ENCODE results near the gene NAT14. TPM values are rescaled to one million over a fixed set of nuclear protein-coding genes. Genes with fewer than 3 reads are reported as not detected.

Gene NAT14
- total and polyA plus RNA-seq, 2 donors from 2014 or later = 42.6 to 45.0 TPM

DNA sequence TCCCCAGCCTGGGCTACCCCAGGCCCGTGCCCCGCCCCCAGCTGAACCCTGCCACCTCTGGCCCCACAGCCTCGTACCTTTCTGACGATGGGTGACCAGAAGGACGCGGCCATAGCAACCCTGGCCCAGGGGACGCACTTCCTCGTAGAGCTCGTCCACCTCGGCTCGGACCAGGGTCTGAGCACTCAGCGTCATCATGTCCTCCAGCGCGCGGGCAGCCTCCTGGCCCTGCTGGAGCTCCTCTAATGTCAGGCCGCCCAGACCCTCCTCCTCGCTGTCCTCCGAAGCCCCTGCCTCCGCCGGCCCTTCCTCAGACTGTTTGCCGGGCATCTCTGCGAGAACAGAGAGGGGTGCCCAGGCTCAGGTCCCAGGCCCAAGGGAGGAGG, 51.0 kb downstream of the NAT14 start:
- no peak for FAIRE-seq
- no peaks in the 10 kb centered on the region for H3K36me3 ChIP-seq (ENCODE audit: control insufficient read depth in 2 of 3, insufficient read depth in 3 of 3, low read length in 3 of 3)

DNA sequence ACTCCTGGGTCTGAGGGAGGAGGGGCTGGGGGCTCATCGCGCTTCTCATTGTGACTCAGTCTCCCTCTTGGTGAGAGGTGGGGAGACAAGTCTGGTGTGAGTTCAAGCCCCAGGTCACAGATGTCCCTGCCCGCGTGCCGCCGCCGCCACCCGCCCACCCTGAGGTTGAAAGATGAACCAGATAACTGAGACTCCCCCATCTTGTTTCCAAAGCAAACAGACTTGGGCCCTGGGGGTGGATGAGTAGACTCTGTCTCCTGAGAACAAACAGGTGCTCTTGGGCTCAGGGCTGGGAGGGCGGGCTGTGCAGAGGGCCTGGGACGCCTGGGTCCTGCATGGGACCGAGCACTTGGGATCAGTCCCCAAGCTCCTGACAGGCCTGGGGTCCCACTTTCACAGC, 51.4 kb downstream of the NAT14 start:
- Histone ChIP-seq H3K9me3 (ENCODE audit: control insufficient read depth in 2 of 3, insufficient read depth in 1 of 3, low read length in 3 of 3) (no peaks in the 10 kb centered on the region), H3K9ac (ENCODE audit: low read length in 3 of 3) (no peak overlapping the region), H3K4me1 (ENCODE audit: control insufficient read depth in 2 of 3, insufficient read depth in 2 of 3, low read depth in 1 of 3, low read length in 3 of 3) (no peaks in the 10 kb centered on the region), H3K4me3 (ENCODE audit: low read length in 3 of 3) (no peak overlapping the region), H3K36me3 (ENCODE audit: control insufficient read depth in 2 of 3, insufficient read depth in 3 of 3, low read length in 3 of 3) (no peaks in the 10 kb centered on the region), H3K27me3 (ENCODE audit: control insufficient read depth, insufficient read depth, low read length) (no peaks in the 10 kb centered on the region), H3K27ac (ENCODE audit: low read depth in 2 of 2, low read length in 2 of 2) (no peak overlapping the region)
- intact Hi-C loops (cut with DNase I) = no loop called here
- peak in 4 of 5 donors; percentile 52 to 79 (median 70) for DNase-seq
- FAIRE-seq = no peak
- TF ChIP-seq, protein P1, sequence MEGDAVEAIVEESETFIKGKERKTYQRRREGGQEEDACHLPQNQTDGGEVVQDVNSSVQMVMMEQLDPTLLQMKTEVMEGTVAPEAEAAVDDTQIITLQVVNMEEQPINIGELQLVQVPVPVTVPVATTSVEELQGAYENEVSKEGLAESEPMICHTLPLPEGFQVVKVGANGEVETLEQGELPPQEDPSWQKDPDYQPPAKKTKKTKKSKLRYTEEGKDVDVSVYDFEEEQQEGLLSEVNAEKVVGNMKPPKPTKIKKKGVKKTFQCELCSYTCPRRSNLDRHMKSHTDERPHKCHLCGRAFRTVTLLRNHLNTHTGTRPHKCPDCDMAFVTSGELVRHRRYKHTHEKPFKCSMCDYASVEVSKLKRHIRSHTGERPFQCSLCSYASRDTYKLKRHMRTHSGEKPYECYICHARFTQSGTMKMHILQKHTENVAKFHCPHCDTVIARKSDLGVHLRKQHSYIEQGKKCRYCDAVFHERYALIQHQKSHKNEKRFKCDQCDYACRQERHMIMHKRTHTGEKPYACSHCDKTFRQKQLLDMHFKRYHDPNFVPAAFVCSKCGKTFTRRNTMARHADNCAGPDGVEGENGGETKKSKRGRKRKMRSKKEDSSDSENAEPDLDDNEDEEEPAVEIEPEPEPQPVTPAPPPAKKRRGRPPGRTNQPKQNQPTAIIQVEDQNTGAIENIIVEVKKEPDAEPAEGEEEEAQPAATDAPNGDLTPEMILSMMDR (IDR thresholded peaks at IDR 0.05; ENCODE audit: borderline replicate concordance, extremely low read depth, insufficient read depth) = no peak

More for the DNA sequence above, 51.0 kb downstream of the NAT14 start:
- no peak overlapping the region for H3K27ac ChIP-seq (ENCODE audit: low read depth in 2 of 2, low read length in 2 of 2)
- TF ChIP-seq, protein P1 (IDR thresholded peaks at IDR 0.05; ENCODE audit: borderline replicate concordance, extremely low read depth, insufficient read depth) = no peak
- no peaks in the 10 kb centered on the region for H3K27me3 ChIP-seq (ENCODE audit: control insufficient read depth, insufficient read depth, low read length)
- DNase-seq = peak in 2 of 5 donors; percentile 27 to 31
- no peaks in the 10 kb centered on the region for H3K9me3 ChIP-seq (ENCODE audit: control insufficient read depth in 2 of 3, insufficient read depth in 1 of 3, low read length in 3 of 3)
- intact Hi-C loops (cut with DNase I) = no loop called here
- no peak overlapping the region for H3K4me3 ChIP-seq (ENCODE audit: low read length in 3 of 3)
- no peaks in the 10 kb centered on the region for H3K4me1 ChIP-seq (ENCODE audit: control insufficient read depth in 2 of 3, insufficient read depth in 2 of 3, low read depth in 1 of 3, low read length in 3 of 3)
- no peak overlapping the region for H3K9ac ChIP-seq (ENCODE audit: low read length in 3 of 3)

Other genes with a start within 250 kb of the NAT14 start
- gene PPP6R1, start 226.2 kb upstream of the NAT14 start, total RNA-seq = 61.6 TPM
- 30.6 TPM for gene PPP6R1, start 226.2 kb upstream of the NAT14 start, polyA plus RNA-seq (ENCODE audit: insufficient read depth, low read depth, low replicate concordance)
- 37.6 TPM for gene HSPBP1, start 205.1 kb upstream of the NAT14 start, total RNA-seq
- gene HSPBP1, start 205.1 kb upstream of the NAT14 start, polyA plus RNA-seq (ENCODE audit: insufficient read depth, low read depth, low replicate concordance) = 55.9 TPM
- 6.5 TPM for gene BRSK1, start 201.2 kb upstream of the NAT14 start, total RNA-seq
- gene BRSK1, start 201.2 kb upstream of the NAT14 start, polyA plus RNA-seq (ENCODE audit: insufficient read depth, low read depth, low replicate concordance) = 1.4 TPM
- gene TMEM150B, start 159.8 kb upstream of the NAT14 start, total RNA-seq = 3.6 TPM
- gene TMEM150B, start 159.8 kb upstream of the NAT14 start, polyA plus RNA-seq (ENCODE audit: insufficient read depth, low read depth, low replicate concordance) = 5.4 TPM
- gene KMT5C, start 145.3 kb upstream of the NAT14 start, total RNA-seq = 13.0 TPM
- 4.1 TPM for gene KMT5C, start 145.3 kb upstream of the NAT14 start, polyA plus RNA-seq (ENCODE audit: insufficient read depth, low read depth, low replicate concordance)
- 3.8 TPM for gene COX6B2, start 130.5 kb upstream of the NAT14 start, total RNA-seq
- 0.62 TPM for gene COX6B2, start 130.5 kb upstream of the NAT14 start, polyA plus RNA-seq (ENCODE audit: insufficient read depth, low read depth, low replicate concordance)
- gene GARIN5B, start 121.9 kb upstream of the NAT14 start, total RNA-seq = not detected
- not detected for gene GARIN5B, start 121.9 kb upstream of the NAT14 start, polyA plus RNA-seq (ENCODE audit: insufficient read depth, low read depth, low replicate concordance)
- gene IL11, start 114.7 kb upstream of the NAT14 start, total RNA-seq = 0.47 TPM
- gene IL11, start 114.7 kb upstream of the NAT14 start, polyA plus RNA-seq (ENCODE audit: insufficient read depth, low read depth, low replicate concordance) = 0.37 TPM
- gene TMEM190, start 108.4 kb upstream of the NAT14 start, total RNA-seq = not detected
- not detected for gene TMEM190, start 108.4 kb upstream of the NAT14 start, polyA plus RNA-seq (ENCODE audit: insufficient read depth, low read depth, low replicate concordance)
- 24.3 TPM for gene TMEM238, start 100.9 kb upstream of the NAT14 start, total RNA-seq
- gene TMEM238, start 100.9 kb upstream of the NAT14 start, polyA plus RNA-seq (ENCODE audit: insufficient read depth, low read depth, low replicate concordance) = 8.1 TPM
- 1,259 TPM for gene RPL28, start 99.3 kb upstream of the NAT14 start, total RNA-seq
- 1,453 TPM for gene RPL28, start 99.3 kb upstream of the NAT14 start, polyA plus RNA-seq (ENCODE audit: insufficient read depth, low read depth, low replicate concordance)
- gene UBE2S, start 77.4 kb upstream of the NAT14 start, total RNA-seq = 16.8 TPM
- 20.8 TPM for gene UBE2S, start 77.4 kb upstream of the NAT14 start, polyA plus RNA-seq (ENCODE audit: insufficient read depth, low read depth, low replicate concordance)
- gene SHISA7, start 41.9 kb upstream of the NAT14 start, total RNA-seq = not detected
- gene SHISA7, start 41.9 kb upstream of the NAT14 start, polyA plus RNA-seq (ENCODE audit: insufficient read depth, low read depth, low replicate concordance) = not detected
- 45.9 TPM for gene ISOC2, start 23.5 kb upstream of the NAT14 start, total RNA-seq
- 326 TPM for gene ISOC2, start 23.5 kb upstream of the NAT14 start, polyA plus RNA-seq (ENCODE audit: insufficient read depth, low read depth, low replicate concordance)
- not detected for gene C19orf85, start 20.4 kb upstream of the NAT14 start, total RNA-seq
- not detected for gene C19orf85, start 20.4 kb upstream of the NAT14 start, polyA plus RNA-seq (ENCODE audit: insufficient read depth, low read depth, low replicate concordance)
- 12.0 TPM for gene ZNF628, start 8.6 kb upstream of the NAT14 start, total RNA-seq
- 2.3 TPM for gene ZNF628, start 8.6 kb upstream of the NAT14 start, polyA plus RNA-seq (ENCODE audit: insufficient read depth, low read depth, low replicate concordance)
- gene SSC5D, start 3.2 kb downstream of the NAT14 start, total RNA-seq = 9.4 TPM
- gene SSC5D, start 3.2 kb downstream of the NAT14 start, polyA plus RNA-seq (ENCODE audit: insufficient read depth, low read depth, low replicate concordance) = 2.2 TPM
- not detected for gene SBK2, start 51.9 kb downstream of the NAT14 start, total RNA-seq
- not detected for gene SBK2, start 51.9 kb downstream of the NAT14 start, polyA plus RNA-seq (ENCODE audit: insufficient read depth, low read depth, low replicate concordance)
- 0.66 TPM for gene SBK3, start 60.4 kb downstream of the NAT14 start, total RNA-seq
- not detected for gene SBK3, start 60.4 kb downstream of the NAT14 start, polyA plus RNA-seq (ENCODE audit: insufficient read depth, low read depth, low replicate concordance)
- 16.6 TPM for gene ZNF579, start 95.7 kb downstream of the NAT14 start, total RNA-seq
- 10.9 TPM for gene ZNF579, start 95.7 kb downstream of the NAT14 start, polyA plus RNA-seq (ENCODE audit: insufficient read depth, low read depth, low replicate concordance)
- gene FIZ1, start 114.3 kb downstream of the NAT14 start, total RNA-seq = 17.9 TPM
- gene FIZ1, start 114.3 kb downstream of the NAT14 start, polyA plus RNA-seq (ENCODE audit: insufficient read depth, low read depth, low replicate concordance) = 11.9 TPM
- 22.9 TPM for gene ZNF524, start 115.1 kb downstream of the NAT14 start, total RNA-seq
- 32.6 TPM for gene ZNF524, start 115.1 kb downstream of the NAT14 start, polyA plus RNA-seq (ENCODE audit: insufficient read depth, low read depth, low replicate concordance)
- gene ZNF865, start 120.5 kb downstream of the NAT14 start, total RNA-seq = 17.4 TPM
- 5.8 TPM for gene ZNF865, start 120.5 kb downstream of the NAT14 start, polyA plus RNA-seq (ENCODE audit: insufficient read depth, low read depth, low replicate concordance)
- gene ZNF784, start 139.4 kb downstream of the NAT14 start, total RNA-seq = 9.8 TPM
- 6.6 TPM for gene ZNF784, start 139.4 kb downstream of the NAT14 start, polyA plus RNA-seq (ENCODE audit: insufficient read depth, low read depth, low replicate concordance)
- gene ZNF580, start 155.8 kb downstream of the NAT14 start, total RNA-seq = 56.8 TPM
- gene ZNF580, start 155.8 kb downstream of the NAT14 start, polyA plus RNA-seq (ENCODE audit: insufficient read depth, low read depth, low replicate concordance) = 47.0 TPM
- 23.6 TPM for gene ZNF581, start 158.5 kb downstream of the NAT14 start, total RNA-seq
- 22.0 TPM for gene ZNF581, start 158.5 kb downstream of the NAT14 start, polyA plus RNA-seq (ENCODE audit: insufficient read depth, low read depth, low replicate concordance)
- 22.7 TPM for gene CCDC106, start 163.0 kb downstream of the NAT14 start, total RNA-seq
- gene CCDC106, start 163.0 kb downstream of the NAT14 start, polyA plus RNA-seq (ENCODE audit: insufficient read depth, low read depth, low replicate concordance) = 51.9 TPM
- gene U2AF2, start 169.8 kb downstream of the NAT14 start, total RNA-seq = 161 TPM
- 54.8 TPM for gene U2AF2, start 169.8 kb downstream of the NAT14 start, polyA plus RNA-seq (ENCODE audit: insufficient read depth, low read depth, low replicate concordance)
- gene EPN1, start 190.0 kb downstream of the NAT14 start, total RNA-seq = 145 TPM
- gene EPN1, start 190.0 kb downstream of the NAT14 start, polyA plus RNA-seq (ENCODE audit: insufficient read depth, low read depth, low replicate concordance) = 138 TPM